Heart right ventricle (tissue), 16 donors: ENCODE results near the gene ZNF485. TPM values are rescaled to one million over a fixed set of nuclear protein-coding genes. Genes with fewer than 3 reads are reported as not detected.
"Not testable (repeated sequence)": the region's sequence is repeated elsewhere in the genome, so short reads cannot be mapped to it uniquely, and the experiment has no call there.

Source experiments
- ATAC-seq, 8 donors: fragments of 200-7000 bp; cut with Tn5 transposase; one replicate each; pipeline ENCODE4 v1.9.1; 2020; ENCODE audit warnings: mild to moderate bottlenecking in 8 of 8, moderate library complexity in 8 of 8, moderate number of reproducible peaks in 1 of 8
- DNase-seq, 2 donors: peaks; one replicate each; pipeline ENCODE4 v3.0.0-alpha.2; 2020
- H3K27ac ChIP-seq, 10 donors: fragments of 200-600 bp; sonication (generic) in 2 of 10; one replicate each; pipeline versions ENCODE4 v1.5.0 to v1.8.0; 2020 to 2022; ENCODE audit warnings: mild to moderate bottlenecking in 3 of 10
- H3K27me3 ChIP-seq, 7 donors: fragments of 200-600 bp; one replicate each; pipeline ENCODE4 v1.8.0; 2021 to 2022; ENCODE audit warnings: mild to moderate bottlenecking in 2 of 7
- H3K36me3 ChIP-seq, 9 donors: fragments of 200-600 bp; sonication (generic) in 1 of 9; one replicate each; pipeline versions ENCODE4 v1.5.0 to v1.8.0; 2020 to 2022; ENCODE audit warnings: mild to moderate bottlenecking in 2 of 9
- H3K4me1 ChIP-seq, 9 donors: fragments of 200-600 bp; sonication (generic) in 1 of 9; one replicate each; pipeline versions ENCODE4 v1.5.0 to v1.8.0; 2020 to 2022; ENCODE audit warnings: mild to moderate bottlenecking in 4 of 9
- H3K4me3 ChIP-seq, 10 donors: fragments of 200-600 bp; sonication (generic) in 2 of 10; one replicate each; pipeline versions ENCODE4 v1.5.0 to v1.8.0; 2020 to 2022; ENCODE audit warnings: mild to moderate bottlenecking in 7 of 10, moderate library complexity in 2 of 10
- H3K9me3 ChIP-seq, 11 donors: fragments of 200-600 bp in 10 of 11; sonication (generic) in 2 of 11; one replicate each; pipeline versions ENCODE4 v1.5.0 to v1.8.0; 2013 to 2022; ENCODE audit warnings: mild to moderate bottlenecking in 2 of 11, control low read depth in 1 of 11, moderate library complexity in 1 of 11
- WGBS, 2 donors: extraction: QIAGEN DNeasy Blood & Tissue Kit; methylation state at CpG; one replicate each; pipeline ENCODE4 v1.1.7; 2013; ENCODE audit warnings: inconsistent platforms in 1 of 2; 5-methylcytosine and 5-hydroxymethylcytosine counted together
- intact Hi-C, 10 donors: fragments of 100-400 bp; cut with DNase I; formaldehyde crosslinking; loops; one replicate each; pipeline versions ENCODE4 v1.11.1 to v1.14.2; 2022
- polyA plus RNA-seq, 2 donors: library from polyadenylated mRNA; stranded (reverse); fragments of 200-250 nt; gene quantifications; one replicate each; pipeline ENCODE4 v1.2.3, GENCODE V29; 2013
- total RNA-seq, 10 donors: library from RNA; stranded (reverse); fragmentation: NEBNext Ultra II Directional in 3 of 10; extraction: Animal tissue kit (Norgen Biotek cat#: 25700) in 3 of 10; gene quantifications; one replicate each; pipeline versions ENCODE4 v1.2.1 to v1.2.4, GENCODE V29; 2021 to 2023
- TF ChIP-seq, protein P1 (sequence below), 9 donors: fragments of 200-600 bp; sonication (generic) in 2 of 9; IDR thresholded peaks; one replicate each; pipeline versions ENCODE4 v1.5.0 to v1.8.0; 2021 to 2022; ENCODE audit warnings: antibody characterized with exemption in 9 of 9, mild to moderate bottlenecking in 5 of 9, moderate library complexity in 1 of 9
- donor health status: Arrhythmogenic right ventricular cardiomyopathy.
- donor health status: ischemic (EF 13 %, LVEDD 7.1; RV severe dilation, severe dysfunction).
- donor health status: healthy with polysubstance abuse.
- donor health status: DM: no; HTN: yes; CAD: no.
- donor health status: DM: no; HTN: no; CAD: no.
- donor health status: ischemic (EF 25% LVEDD 6.9; RV normal size, moderate dysfunction).
- donor health status: ischemic (EF 25% LVEDD 5.7; RV mildly dilated, moderate dysfunction).
- donor health status: healthy.
- donor health status: DM: yes; HTN: yes; CAD: no.
- donor health status: Ischemic cardiomyopathy.
- donor health status: ischemic (EF 35%, LVEDD 5.7; RV mildly dilated, moderate dysfunction).
- donor health status: nonischemic (EF 11% LVEDD 7.7; RV severe dilation, severe dysfunction).
- donor health status: DM: yes; HTN: yes; CAD: no.
- donor health status: PGD.
- donor health status: ischemic (EF 29% LVEDD 5.4; RV normal size, mild dysfunction).
- donor health status: nonischemic (EF 23%, LVEDD 6.1; RV moderate dilation, normal function).

The ZNF485 gene
- total and polyA plus RNA-seq, 12 donors: 0.81 to 2.3 (median 1.5) TPM

DNA sequence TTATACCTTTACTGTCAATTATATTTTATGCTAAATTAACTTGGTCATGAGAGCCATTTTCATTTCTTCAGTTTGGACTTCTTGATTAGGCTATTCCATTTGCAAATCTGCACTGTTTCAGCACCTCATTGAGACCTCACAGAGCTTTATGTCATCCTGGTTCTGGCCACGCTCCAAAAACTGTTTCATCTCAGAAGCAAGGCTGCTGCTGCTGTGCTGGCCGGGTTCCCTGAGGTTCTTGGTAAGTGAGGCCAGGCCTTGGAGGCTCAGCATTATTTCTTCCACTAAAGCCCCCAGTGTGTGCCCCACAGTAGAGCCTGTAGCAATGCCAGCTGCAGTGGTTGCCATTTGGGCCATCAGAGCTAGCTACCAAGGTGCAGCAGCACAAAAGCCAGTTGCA, 7.8 kb upstream of the ZNF485 start:
- TF ChIP-seq, protein P1, sequence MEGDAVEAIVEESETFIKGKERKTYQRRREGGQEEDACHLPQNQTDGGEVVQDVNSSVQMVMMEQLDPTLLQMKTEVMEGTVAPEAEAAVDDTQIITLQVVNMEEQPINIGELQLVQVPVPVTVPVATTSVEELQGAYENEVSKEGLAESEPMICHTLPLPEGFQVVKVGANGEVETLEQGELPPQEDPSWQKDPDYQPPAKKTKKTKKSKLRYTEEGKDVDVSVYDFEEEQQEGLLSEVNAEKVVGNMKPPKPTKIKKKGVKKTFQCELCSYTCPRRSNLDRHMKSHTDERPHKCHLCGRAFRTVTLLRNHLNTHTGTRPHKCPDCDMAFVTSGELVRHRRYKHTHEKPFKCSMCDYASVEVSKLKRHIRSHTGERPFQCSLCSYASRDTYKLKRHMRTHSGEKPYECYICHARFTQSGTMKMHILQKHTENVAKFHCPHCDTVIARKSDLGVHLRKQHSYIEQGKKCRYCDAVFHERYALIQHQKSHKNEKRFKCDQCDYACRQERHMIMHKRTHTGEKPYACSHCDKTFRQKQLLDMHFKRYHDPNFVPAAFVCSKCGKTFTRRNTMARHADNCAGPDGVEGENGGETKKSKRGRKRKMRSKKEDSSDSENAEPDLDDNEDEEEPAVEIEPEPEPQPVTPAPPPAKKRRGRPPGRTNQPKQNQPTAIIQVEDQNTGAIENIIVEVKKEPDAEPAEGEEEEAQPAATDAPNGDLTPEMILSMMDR (IDR thresholded peaks at IDR 0.05): no peak
- WGBS, 2 donors: 17 to 28% methylated on average over 2 of the region's 2 CpGs
- Histone ChIP-seq H3K4me1 (peaks cover 0 to 25% (median 20%) of the 10 kb centered on the region in 9 donors), H3K4me3 (no peak overlapping the region), H3K27me3 (no peaks in the 10 kb centered on the region), H3K36me3 (no peaks in the 10 kb centered on the region), H3K9me3 (no peaks in the 10 kb centered on the region), H3K27ac (no peak overlapping the region)
- DNase-seq (peak; percentile 23 to 59), ATAC-seq (peak in 6 of 8 donors; percentile 22 to 62 (median 38))
- intact Hi-C loops: no loop called here

DNA sequence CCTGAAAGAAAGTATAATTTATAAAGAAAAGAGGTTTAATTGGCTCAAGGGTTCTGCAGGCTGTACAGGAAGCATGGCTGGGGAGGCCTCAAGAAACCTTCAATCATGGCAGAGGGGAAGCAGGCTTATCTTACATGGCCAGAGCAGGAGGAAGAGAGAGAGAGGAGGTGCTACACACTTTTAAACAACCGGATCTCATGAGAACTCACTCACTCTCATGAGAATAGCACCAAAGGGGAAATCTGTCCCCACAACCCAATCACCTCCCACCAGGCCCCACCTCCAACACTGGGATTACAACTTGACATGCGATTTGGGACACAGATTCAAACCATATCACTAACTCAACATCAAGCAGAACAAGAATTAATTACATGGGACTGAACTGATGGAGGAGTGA, 6.9 kb upstream of the ZNF485 start:
- intact Hi-C loops: no loop called here
- TF ChIP-seq, protein P1 (IDR thresholded peaks at IDR 0.05): no peak
- ATAC-seq: no peak
- H3K36me3 ChIP-seq: no peaks in the 10 kb centered on the region
- H3K9me3 ChIP-seq: no peaks in the 10 kb centered on the region
- DNase-seq: no peak
- no peaks in the 10 kb centered on the region for H3K27me3 ChIP-seq
- no peak overlapping the region for H3K27ac ChIP-seq
- peaks cover 0 to 25% (median 20%) of the 10 kb centered on the region in 9 donors for H3K4me1 ChIP-seq
- no peak overlapping the region for H3K4me3 ChIP-seq
- WGBS, 2 donors: 60 to 71% methylated on average over 2 of the region's 2 CpGs

DNA sequence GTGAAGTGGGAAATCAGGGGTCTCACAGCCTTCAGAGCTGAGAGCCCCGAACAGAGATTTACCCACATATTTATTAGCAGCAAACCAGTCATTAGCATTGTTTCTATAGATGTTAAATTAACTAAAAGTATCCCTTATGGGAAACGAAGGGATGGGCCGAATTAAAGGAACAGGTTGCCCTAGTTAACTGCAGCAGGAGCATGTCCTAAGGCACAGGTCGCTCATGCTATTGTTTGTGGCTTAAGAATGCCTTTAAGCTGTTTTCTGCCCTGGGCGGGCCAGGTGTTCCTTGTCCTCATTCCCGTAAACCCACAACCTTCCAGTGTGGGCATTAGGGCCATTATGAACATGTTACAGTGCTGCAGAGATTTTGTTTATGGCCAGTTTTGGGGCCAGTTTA, 4.7 kb upstream of the ZNF485 start:
- not testable (repeated sequence) for H3K36me3 ChIP-seq, DNase-seq

DNA sequence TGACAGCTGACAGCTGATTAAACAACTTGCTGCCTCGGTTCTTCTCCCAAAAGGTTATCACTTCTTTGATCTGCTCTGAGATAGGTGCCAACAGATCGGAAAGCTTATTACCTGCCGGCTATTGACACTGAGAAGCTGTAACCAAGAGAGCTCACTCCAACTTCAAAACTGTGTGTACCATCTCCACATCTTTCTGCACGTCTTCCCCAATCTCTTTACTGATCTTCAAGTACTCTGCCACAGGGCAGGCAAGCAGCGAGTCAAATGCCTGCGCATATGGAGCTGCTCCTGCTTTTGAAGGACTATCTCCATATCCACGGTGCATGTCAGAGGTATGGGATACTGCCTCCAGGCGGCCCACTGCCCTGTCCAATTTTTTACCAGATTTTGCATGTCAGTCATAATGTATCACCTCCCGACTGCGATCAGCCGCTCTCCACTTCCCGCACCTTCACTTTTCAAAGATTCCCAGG, 352 bp upstream of the ZNF485 start:
- H3K4me1 ChIP-seq: peaks cover 0 to 16% (median 8%) of the 10 kb centered on the region in 9 donors
- peak overlapping the region; percentile 69 to 98 (median 90) for H3K4me3 ChIP-seq
- intact Hi-C loops: no loop called here
- ATAC-seq: peak in 7 of 8 donors; percentile 17 to 40 (median 36)
- TF ChIP-seq, protein P1 (IDR thresholded peaks at IDR 0.05): no peak
- DNase-seq: no peak
- peak overlapping the region in 1 of 10 donors; percentile 14 for H3K27ac ChIP-seq
- no peaks in the 10 kb centered on the region for H3K9me3 ChIP-seq
- H3K27me3 ChIP-seq: no peaks in the 10 kb centered on the region
- peaks cover 0 to 16% (median 0%) of the 10 kb centered on the region in 9 donors for H3K36me3 ChIP-seq
- WGBS, 2 donors: 47 to 51% methylated on average over 12 of the region's 12 CpGs

More for the DNA sequence above, 4.7 kb upstream of the ZNF485 start:
- H3K27me3 ChIP-seq, intact Hi-C loops, H3K4me3 ChIP-seq, H3K27ac ChIP-seq, ATAC-seq, H3K9me3 ChIP-seq: not testable (repeated sequence)
- peaks cover 0 to 12% (median 7%) of the 10 kb centered on the region in 9 donors for H3K4me1 ChIP-seq
- whole genome bisulfite sequencing, 2 donors: 90 to 91% methylated on average over 6 of the region's 6 CpGs

DNA sequence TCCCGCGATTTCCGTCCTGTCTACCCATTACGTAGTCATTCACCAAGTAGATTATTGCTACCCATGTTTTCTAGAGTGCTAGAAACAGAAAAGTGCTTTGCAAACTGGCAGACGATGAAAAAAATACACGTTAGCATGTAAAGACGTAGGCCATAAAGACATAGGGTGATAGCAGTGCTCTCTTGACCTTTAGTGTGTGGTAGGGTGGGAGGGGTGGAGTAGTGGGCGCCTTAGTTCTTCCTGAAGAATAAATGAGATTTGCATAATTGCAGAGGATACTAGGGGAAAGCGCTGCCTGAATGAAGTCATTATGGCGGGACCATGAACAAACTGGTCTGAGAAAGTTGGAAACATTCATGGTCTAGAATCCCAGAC, 948 bp downstream of the ZNF485 start:
- Histone ChIP-seq H3K9me3 (peaks cover 0 to 3% (median 0%) of the 10 kb centered on the region in 11 donors), H3K36me3 (peaks cover 0 to 24% (median 0%) of the 10 kb centered on the region in 9 donors), H3K27me3 (no peaks in the 10 kb centered on the region), H3K27ac (peak overlapping the region in 1 of 10 donors; percentile 72), H3K4me3 (peak overlapping the region in 7 of 10 donors; percentile 83 to 98 (median 93)), H3K4me1 (peaks cover 0 to 16% (median 8%) of the 10 kb centered on the region in 9 donors)
- TF ChIP-seq, protein P1 (IDR thresholded peaks at IDR 0.05): no peak
- intact Hi-C loops: no loop called here
- ATAC-seq (no peak), DNase-seq (no peak)
- WGBS, 2 donors: 82 to 83% methylated on average over 10 of the region's 10 CpGs
